HepG2 (cell line): Measurements from ENCODE around the gene NR1H3. TPM values are rescaled to one million over a fixed set of nuclear protein-coding genes. Genes with fewer than 3 reads are reported as not detected.
A peak's percentile ranks its signal among the peaks of the same experiment; 100 is the strongest.

Experiments used
- CBX5 ChIP-seq: sonication (generic); formaldehyde crosslinking; IDR thresholded peaks from 2 replicates; pipeline ENCODE4 v1.4.0; 2020; ENCODE audit warnings: missing genetic modification reagents, borderline replicate concordance
- ELF1 ChIP-seq: sonication (generic); formaldehyde crosslinking; IDR thresholded peaks from 2 replicates; pipeline ENCODE4 v1.4.0; 2020; ENCODE audit warnings: missing genetic modification reagents
- MED1 ChIP-seq: sonication (generic); formaldehyde crosslinking; IDR thresholded peaks from 2 replicates; pipeline ENCODE4 v1.4.0; 2020; ENCODE audit warnings: missing genetic modification reagents
- MYC ChIP-seq: sonication (generic); formaldehyde crosslinking; IDR thresholded peaks from 2 replicates; pipeline ENCODE4 v1.9.0; 2021; ENCODE audit warnings: missing genetic modification reagents, borderline replicate concordance
- NFE2L2 ChIP-seq: fragments of 150-350 bp; IDR thresholded peaks from 2 replicates; pipeline ENCODE4 v1.6.1; 2014; ENCODE audit warnings: low read length
- PCBP1 ChIP-seq: fragments of 200-400 bp; formaldehyde crosslinking; IDR thresholded peaks from 2 replicates; pipeline ENCODE4 v1.6.1; 2017; ENCODE audit warnings: mild to moderate bottlenecking, low read depth, low read length, borderline replicate concordance
- PTBP1 ChIP-seq: fragments of 200-400 bp; formaldehyde crosslinking; IDR thresholded peaks from 2 replicates; pipeline ENCODE4 v1.6.1; 2018; ENCODE audit warnings: low read length, low read depth; ENCODE audit not compliant: poor library complexity, severe bottlenecking
- RBM22 ChIP-seq: fragments of 200-400 bp; formaldehyde crosslinking; optimal IDR thresholded peaks from 2 replicates; pipeline ENCODE3; 2017; ENCODE audit warnings: mild to moderate bottlenecking, low read length, moderate library complexity
- THAP11 ChIP-seq: IDR thresholded peaks from 2 replicates; pipeline ENCODE4 v1.6.1; 2016; ENCODE audit warnings: missing biosample characterization, missing genetic modification reagents
- ZFY ChIP-seq: sonication (generic); formaldehyde crosslinking; IDR thresholded peaks from 2 replicates; pipeline ENCODE4 v1.4.0; 2020; ENCODE audit warnings: missing genetic modification reagents
- ZNF251 ChIP-seq: sonication (generic); formaldehyde crosslinking; IDR thresholded peaks from 2 replicates; pipeline ENCODE4 v1.9.0; 2021; ENCODE audit warnings: mild to moderate bottlenecking, missing genetic modification reagents
- ZNF782 ChIP-seq: sonication (generic); formaldehyde crosslinking; IDR thresholded peaks from 2 replicates; pipeline ENCODE4 v1.4.0; 2020; ENCODE audit warnings: missing genetic modification reagents, mild to moderate bottlenecking, borderline replicate concordance
- polyA plus RNA-seq, 8 experiments: library from polyadenylated mRNA; depleted of rRNA in 3 of 8; stranded (reverse) in 7 of 8; unstranded in 1 of 8; fragments of >200 nt; fragmentation: Illumina TruSeq in 4 of 8; extraction: Trizol in 4 of 8; gene quantifications; 2 replicates each; pipeline versions ENCODE4 v1.2.1 to v1.2.3, GENCODE V29; 2011 to 2016; ENCODE audit warnings: low read depth in 4 of 8, missing spikeins in 1 of 8, mixed read lengths in 1 of 8; ENCODE audit not compliant: insufficient read depth in 1 of 8
- total RNA-seq, 5 experiments: library from RNA; depleted of rRNA; stranded (reverse); fragments of >200 nt; fragmentation: Illumina TruSeq; extraction: Trizol; gene quantifications; 2 replicates each; pipeline ENCODE4 v1.2.3, GENCODE V29; 2016; ENCODE audit warnings: low read depth in 1 of 5
- TF ChIP-seq, protein P1 (sequence below): sonication (generic); formaldehyde crosslinking; IDR thresholded peaks from 2 replicates; pipeline ENCODE4 v1.4.0; 2020; ENCODE audit warnings: low read depth, missing genetic modification reagents
- TF ChIP-seq, protein P2 (sequence below): sonication (generic); formaldehyde crosslinking; IDR thresholded peaks from one replicate; pipeline ENCODE4 v1.5.1; 2020; ENCODE audit warnings: mild to moderate bottlenecking, missing genetic modification reagents; ENCODE audit errors: not compliant biosample characterization
- TF ChIP-seq, protein P3 (sequence below): sonication (generic); formaldehyde crosslinking; IDR thresholded peaks from 2 replicates; pipeline ENCODE4 v1.4.0; 2020; ENCODE audit warnings: missing genetic modification reagents

The NR1H3 gene
- total and polyA plus RNA-seq, 2 of the 13 experiments (the other 11 are each of a cell fraction or from before 2014, with no cell fraction given), result 41.8 to 102 TPM

DNA sequence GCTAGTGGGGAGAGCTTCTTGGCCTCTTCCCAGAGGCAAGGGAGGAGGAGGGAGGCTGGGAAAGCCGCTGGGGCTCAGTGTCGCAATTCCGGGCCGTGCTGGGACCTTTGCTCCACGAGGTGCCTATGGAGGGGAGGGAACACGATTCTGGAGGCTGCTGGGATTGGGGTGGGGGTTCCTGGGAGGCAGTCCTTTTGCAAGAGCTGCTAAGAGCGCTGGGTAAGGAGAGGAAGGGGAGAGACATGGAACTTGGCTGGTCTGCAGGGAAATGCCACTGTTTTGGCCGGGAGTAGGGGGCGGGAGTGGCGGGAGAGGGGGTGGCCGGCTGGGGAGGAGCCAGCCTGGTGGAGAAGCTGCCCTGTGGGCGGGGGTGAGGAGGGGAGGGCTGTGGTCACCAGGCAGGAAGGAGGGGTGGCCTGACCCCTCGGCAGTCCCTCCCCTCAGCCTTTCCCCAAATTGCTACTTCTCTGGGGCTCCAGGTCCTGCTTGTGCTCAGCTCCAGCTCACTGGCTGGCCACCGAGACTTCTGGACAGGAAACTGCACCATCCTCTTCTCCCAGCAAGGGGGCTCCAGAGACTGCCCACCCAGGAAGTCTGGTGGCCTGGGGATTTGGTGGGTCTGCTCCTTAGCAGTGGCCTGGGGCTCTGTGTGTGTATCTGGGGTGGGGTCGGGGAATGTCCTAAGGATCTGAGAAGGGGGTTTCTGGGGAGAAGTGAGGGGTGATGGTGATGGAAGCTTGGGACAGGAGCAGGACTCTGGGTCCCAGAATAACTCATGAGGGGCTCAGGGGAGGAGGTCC lies at the start of gene NR1H3 (continued):
- TF ChIP-seq, protein P1, sequence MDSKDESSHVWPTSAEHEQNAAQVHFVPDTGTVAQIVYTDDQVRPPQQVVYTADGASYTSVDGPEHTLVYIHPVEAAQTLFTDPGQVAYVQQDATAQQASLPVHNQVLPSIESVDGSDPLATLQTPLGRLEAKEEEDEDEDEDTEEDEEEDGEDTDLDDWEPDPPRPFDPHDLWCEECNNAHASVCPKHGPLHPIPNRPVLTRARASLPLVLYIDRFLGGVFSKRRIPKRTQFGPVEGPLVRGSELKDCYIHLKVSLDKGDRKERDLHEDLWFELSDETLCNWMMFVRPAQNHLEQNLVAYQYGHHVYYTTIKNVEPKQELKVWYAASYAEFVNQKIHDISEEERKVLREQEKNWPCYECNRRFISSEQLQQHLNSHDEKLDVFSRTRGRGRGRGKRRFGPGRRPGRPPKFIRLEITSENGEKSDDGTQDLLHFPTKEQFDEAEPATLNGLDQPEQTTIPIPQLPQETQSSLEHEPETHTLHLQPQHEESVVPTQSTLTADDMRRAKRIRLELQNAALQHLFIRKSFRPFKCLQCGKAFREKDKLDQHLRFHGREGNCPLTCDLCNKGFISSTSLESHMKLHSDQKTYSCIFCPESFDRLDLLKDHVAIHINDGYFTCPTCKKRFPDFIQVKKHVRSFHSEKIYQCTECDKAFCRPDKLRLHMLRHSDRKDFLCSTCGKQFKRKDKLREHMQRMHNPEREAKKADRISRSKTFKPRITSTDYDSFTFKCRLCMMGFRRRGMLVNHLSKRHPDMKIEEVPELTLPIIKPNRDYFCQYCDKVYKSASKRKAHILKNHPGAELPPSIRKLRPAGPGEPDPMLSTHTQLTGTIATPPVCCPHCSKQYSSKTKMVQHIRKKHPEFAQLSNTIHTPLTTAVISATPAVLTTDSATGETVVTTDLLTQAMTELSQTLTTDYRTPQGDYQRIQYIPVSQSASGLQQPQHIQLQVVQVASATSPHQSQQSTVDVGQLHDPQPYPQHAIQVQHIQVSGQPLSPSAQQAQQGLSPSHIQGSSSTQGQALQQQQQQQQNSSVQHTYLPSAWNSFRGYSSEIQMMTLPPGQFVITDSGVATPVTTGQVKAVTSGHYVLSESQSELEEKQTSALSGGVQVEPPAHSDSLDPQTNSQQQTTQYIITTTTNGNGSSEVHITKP (CRISPR knock-in tag), result no peak; the same call in 1 of the 2 replicates
- TF ChIP-seq RBM22, result no peak
- TF ChIP-seq ZNF251 (CRISPR knock-in tag), result no peak
- TF ChIP-seq MED1 (CRISPR knock-in tag), result peak; percentile 62; the same call in 1 of the 2 replicates
- no peak for TF ChIP-seq PCBP1
- no peak for TF ChIP-seq NFE2L2
- TF ChIP-seq CBX5, result peak; percentile 21; the same call in 1 of the 2 replicates
- TF ChIP-seq MYC, result peak; percentile 91
- TF ChIP-seq ZFY (CRISPR knock-in tag), result peak; percentile 63; the same call in 1 of the 2 replicates
- TF ChIP-seq, protein P2, sequence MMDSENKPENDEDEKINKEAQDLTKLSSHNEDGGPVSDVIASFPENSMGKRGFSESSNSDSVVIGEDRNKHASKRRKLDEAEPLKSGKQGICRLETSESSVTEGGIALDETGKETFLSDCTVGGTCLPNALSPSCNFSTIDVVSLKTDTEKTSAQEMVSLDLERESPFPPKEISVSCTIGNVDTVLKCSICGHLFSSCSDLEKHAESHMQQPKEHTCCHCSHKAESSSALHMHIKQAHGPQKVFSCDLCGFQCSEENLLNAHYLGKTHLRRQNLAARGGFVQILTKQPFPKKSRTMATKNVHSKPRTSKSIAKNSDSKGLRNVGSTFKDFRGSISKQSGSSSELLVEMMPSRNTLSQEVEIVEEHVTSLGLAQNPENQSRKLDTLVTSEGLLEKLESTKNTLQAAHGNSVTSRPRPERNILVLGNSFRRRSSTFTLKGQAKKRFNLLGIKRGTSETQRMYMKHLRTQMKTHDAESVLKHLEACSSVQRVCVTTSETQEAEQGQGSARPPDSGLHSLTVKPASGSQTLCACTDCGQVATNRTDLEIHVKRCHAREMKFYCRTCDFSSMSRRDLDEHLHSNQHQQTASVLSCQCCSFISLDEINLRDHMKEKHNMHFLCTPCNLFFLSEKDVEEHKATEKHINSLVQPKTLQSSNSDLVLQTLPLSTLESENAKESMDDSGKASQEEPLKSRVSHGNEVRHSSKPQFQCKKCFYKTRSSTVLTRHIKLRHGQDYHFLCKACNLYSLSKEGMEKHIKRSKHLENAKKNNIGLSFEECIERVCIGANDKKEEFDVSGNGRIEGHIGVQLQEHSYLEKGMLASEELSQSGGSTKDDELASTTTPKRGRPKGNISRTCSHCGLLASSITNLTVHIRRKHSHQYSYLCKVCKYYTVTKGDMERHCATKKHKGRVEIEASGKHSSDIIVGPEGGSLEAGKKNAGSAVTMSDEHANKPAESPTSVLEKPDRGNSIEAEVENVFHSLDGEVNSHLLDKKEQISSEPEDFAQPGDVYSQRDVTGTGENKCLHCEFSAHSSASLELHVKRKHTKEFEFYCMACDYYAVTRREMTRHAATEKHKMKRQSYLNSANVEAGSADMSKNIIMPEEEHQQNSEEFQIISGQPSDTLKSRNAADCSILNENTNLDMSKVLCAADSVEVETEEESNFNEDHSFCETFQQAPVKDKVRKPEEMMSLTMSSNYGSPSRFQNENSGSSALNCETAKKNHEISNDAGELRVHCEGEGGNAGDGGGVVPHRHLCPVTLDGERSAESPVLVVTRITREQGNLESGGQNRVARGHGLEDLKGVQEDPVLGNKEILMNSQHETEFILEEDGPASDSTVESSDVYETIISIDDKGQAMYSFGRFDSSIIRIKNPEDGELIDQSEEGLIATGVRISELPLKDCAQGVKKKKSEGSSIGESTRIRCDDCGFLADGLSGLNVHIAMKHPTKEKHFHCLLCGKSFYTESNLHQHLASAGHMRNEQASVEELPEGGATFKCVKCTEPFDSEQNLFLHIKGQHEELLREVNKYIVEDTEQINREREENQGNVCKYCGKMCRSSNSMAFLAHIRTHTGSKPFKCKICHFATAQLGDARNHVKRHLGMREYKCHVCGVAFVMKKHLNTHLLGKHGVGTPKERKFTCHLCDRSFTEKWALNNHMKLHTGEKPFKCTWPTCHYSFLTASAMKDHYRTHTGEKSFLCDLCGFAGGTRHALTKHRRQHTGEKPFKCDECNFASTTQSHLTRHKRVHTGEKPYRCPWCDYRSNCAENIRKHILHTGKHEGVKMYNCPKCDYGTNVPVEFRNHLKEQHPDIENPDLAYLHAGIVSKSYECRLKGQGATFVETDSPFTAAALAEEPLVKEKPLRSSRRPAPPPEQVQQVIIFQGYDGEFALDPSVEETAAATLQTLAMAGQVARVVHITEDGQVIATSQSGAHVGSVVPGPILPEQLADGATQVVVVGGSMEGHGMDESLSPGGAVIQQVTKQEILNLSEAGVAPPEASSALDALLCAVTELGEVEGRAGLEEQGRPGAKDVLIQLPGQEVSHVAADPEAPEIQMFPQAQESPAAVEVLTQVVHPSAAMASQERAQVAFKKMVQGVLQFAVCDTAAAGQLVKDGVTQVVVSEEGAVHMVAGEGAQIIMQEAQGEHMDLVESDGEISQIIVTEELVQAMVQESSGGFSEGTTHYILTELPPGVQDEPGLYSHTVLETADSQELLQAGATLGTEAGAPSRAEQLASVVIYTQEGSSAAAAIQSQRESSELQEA (CRISPR knock-in tag), result no peak
- TF ChIP-seq PTBP1, result no peak
- peak; percentile 68; the same call in 1 of the 2 replicates for TF ChIP-seq THAP11 (CRISPR knock-in tag)
- peak; percentile 44; the same call in 1 of the 2 replicates for TF ChIP-seq ELF1 (CRISPR knock-in tag)
- TF ChIP-seq ZNF782 (CRISPR knock-in tag), result peak; percentile 30; the same call in 1 of the 2 replicates
- TF ChIP-seq, protein P3, sequence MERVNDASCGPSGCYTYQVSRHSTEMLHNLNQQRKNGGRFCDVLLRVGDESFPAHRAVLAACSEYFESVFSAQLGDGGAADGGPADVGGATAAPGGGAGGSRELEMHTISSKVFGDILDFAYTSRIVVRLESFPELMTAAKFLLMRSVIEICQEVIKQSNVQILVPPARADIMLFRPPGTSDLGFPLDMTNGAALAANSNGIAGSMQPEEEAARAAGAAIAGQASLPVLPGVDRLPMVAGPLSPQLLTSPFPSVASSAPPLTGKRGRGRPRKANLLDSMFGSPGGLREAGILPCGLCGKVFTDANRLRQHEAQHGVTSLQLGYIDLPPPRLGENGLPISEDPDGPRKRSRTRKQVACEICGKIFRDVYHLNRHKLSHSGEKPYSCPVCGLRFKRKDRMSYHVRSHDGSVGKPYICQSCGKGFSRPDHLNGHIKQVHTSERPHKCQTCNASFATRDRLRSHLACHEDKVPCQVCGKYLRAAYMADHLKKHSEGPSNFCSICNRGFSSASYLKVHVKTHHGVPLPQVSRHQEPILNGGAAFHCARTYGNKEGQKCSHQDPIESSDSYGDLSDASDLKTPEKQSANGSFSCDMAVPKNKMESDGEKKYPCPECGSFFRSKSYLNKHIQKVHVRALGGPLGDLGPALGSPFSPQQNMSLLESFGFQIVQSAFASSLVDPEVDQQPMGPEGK (CRISPR knock-in tag), result peak; percentile 84
